Coronary artery (tissue), 2 donors: ENCODE results near the gene RPS15.
A peak's percentile ranks its signal among the peaks of the same experiment; 100 is the strongest.

Experiments used
- DNase-seq: peaks from one replicate; pipeline ENCODE4 v3.0.0-alpha.2; 2017; ENCODE audit warnings: low spot score
- H3K27ac ChIP-seq, 2 donors: fragments of 200-600 bp; sonication (generic); one replicate each; pipeline ENCODE4 v1.5.1; 2016 to 2019
- H3K4me3 ChIP-seq: fragments of 200-600 bp; sonication (generic); 2 replicates; pipeline ENCODE4 v1.5.1; 2016; ENCODE audit warnings: mild to moderate bottlenecking, moderate library complexity
- TF ChIP-seq, protein P1 (sequence below): fragments of 200-600 bp; sonication (generic); IDR thresholded peaks from one replicate; pipeline ENCODE4 v1.5.1; 2019; ENCODE audit warnings: antibody characterized with exemption

RPS15 gene

DNA sequence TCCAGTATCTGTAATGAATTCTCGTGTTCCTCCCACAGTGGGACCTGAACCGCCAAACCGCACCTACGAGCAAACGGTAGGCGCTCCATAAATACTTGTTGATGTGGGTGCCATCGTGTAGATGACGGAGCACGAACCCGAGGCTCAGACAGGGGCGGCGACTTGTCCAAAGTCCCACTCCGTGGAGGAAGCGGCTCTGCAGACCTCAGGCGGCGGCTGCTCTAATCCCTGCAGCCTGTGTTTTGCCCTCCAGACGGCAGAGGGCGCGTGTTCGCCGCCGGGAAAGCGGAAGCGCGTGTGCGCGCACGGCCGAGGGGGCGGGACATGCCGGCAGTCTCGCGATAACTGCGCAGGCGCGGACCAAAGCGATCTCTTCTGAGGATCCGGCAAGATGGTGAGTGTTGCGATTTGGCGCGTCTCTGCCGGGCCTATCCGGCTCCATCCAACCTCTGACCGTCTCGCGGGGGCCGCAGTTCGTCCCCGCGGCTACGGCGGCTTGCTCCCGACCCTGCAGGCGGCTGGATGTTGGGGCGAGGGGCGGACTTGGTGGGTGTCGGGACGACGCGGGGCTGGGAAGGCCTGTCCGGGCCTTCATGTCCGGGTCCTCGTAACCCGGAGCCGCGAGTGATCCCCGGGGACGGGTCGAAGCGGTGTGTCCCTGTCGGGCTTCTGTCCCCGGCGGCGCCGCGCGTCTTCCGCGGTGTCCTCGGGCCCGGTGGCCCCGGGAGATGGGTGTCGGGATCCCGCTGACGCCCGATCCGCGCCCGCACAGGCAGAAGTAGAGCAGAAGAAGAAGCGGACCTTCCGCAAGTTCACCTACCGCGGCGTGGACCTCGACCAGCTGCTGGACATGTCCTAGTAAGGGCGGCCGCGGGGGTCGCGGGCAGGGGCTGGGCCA is at the start of gene RPS15:
RPS15 (plus strand) TSS at position 362 of the 898 bp plus-strand sequence; CDS start at position 392, 30 bp downstream.
- DNase-seq = peak; percentile 95
- peak within 1 kb of the TSS; percentile 87 for H3K4me3 ChIP-seq
- TF ChIP-seq, protein P1, sequence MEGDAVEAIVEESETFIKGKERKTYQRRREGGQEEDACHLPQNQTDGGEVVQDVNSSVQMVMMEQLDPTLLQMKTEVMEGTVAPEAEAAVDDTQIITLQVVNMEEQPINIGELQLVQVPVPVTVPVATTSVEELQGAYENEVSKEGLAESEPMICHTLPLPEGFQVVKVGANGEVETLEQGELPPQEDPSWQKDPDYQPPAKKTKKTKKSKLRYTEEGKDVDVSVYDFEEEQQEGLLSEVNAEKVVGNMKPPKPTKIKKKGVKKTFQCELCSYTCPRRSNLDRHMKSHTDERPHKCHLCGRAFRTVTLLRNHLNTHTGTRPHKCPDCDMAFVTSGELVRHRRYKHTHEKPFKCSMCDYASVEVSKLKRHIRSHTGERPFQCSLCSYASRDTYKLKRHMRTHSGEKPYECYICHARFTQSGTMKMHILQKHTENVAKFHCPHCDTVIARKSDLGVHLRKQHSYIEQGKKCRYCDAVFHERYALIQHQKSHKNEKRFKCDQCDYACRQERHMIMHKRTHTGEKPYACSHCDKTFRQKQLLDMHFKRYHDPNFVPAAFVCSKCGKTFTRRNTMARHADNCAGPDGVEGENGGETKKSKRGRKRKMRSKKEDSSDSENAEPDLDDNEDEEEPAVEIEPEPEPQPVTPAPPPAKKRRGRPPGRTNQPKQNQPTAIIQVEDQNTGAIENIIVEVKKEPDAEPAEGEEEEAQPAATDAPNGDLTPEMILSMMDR = peak; percentile 90

GRCh38 chr19:1388637-1389026 is 49.6 kb upstream of the RPS15 start:
- H3K4me3 ChIP-seq = no peak overlapping the region
- H3K27ac ChIP-seq = no peak overlapping the region
- no peak for DNase-seq
- TF ChIP-seq, protein P1 = no peak

More for the DNA sequence above, at the start of gene RPS15:
- peak within 1 kb of the TSS; percentile 83 to 86 for H3K27ac ChIP-seq

DNA sequence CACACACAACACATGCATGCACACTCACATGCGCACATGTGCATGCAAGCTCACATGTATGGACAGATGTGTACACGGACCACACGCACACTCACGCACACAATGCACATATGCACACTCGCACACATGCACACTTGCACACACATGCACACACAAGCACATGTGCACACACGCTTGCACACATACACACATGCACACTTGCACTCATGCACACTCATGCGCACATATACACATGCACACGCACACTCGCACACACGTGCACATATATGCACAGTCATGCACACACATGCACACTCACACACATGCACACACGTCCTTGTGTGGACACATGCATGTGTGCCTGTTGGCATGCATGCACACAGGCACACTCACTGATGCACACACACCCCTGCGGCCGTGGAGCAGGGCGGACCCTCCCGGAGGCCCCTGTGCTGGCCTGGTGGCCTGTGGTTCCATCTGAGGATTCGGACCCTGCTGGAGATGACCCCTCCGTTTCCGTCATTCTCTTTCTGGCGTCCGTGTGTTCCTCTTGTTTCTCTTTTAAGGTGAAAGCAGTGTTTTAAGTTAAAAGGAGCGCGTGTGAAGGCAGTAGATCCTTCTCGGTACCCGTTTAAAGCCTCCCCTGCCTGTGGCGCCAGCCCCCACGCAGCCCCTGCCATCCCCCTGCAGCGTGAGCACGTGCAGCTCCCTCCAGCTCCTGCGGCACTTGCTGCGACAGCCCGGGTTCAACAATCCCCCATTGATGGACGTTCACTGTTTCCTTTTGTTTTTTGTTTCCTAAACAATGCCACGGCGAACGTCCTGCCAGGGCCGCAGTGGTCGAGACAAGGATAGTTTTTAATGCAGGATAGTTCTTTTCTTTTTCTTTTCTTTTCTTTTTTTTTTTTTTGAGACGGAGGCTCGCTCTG is 48.9 kb upstream of the RPS15 start:
- TF ChIP-seq, protein P1 = no peak
- Histone ChIP-seq H3K4me3 (no peak overlapping the region), H3K27ac (no peak overlapping the region)
- DNase-seq = no peak

- DNase-seq = no peak
- TF ChIP-seq, protein P1 = no peak
- Histone ChIP-seq H3K4me3 (no peak overlapping the region), H3K27ac (no peak overlapping the region)
These were observed 47.2 kb upstream of the RPS15 start for GRCh38 chr19:1390890-1391423.

- TF ChIP-seq, protein P1 = no peak
These were observed 45.8 kb upstream of the RPS15 start for GRCh38 chr19:1392407-1392806.

GRCh38 chr19:1392939-1393530 is 45.2 kb upstream of the RPS15 start:
- TF ChIP-seq, protein P1 = no peak
- no peak for DNase-seq
- Histone ChIP-seq H3K27ac (no peak overlapping the region), H3K4me3 (no peak overlapping the region)

More at GRCh38 chr19:1392407-1392806, 45.8 kb upstream of the RPS15 start:
- no peak overlapping the region for H3K4me3 ChIP-seq
- no peak for DNase-seq
- H3K27ac ChIP-seq = no peak overlapping the region
